ENCODE results near the gene SH3GL1. TPM values are rescaled to one million over a fixed set of nuclear protein-coding genes. Genes with fewer than 3 reads are reported as not detected.
A peak's percentile ranks its signal among the peaks of the same experiment; 100 is the strongest.

Gene SH3GL1
- polyA plus RNA-seq, 1 experiment, result 40.2 TPM

DNA sequence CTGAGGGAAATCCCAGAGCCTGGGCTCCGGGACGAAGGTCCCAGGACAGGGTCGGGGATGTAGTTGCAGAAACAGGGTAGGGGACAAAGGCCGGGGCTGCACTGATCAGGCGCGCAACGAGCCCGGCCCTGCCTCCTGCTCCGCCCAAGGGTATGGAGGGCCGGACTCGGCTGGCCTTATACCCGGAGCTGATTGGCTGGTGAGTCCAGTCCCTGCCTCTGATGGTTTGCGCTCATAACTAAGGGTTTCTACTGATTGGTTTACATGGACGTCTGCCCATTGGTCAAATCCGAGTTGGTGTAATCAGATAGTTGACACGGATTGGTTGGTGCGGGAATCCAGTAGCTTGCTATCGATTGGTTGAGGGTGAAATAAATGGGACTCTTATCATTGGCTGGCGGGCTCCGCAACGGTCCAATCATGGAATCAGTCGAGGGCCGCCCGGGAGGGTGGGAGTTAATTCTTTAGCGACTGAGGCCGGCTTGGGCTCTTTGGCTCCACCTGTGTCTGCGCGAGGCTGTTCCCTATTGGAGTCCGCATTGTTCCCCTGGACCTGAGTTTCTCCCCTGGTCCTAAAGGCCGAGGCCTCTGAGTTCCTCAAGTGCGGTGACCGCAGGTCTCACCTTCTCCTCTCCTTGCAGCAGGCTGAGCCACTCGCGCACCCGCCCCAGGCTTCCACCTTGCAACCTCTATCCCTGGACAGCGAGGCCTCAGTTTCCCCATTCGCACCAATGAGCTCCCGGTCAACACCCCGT, 57.6 kb downstream of the SH3GL1 start:
- no peaks in the 10 kb centered on the region for H3K27me3 ChIP-seq (ENCODE audit: control insufficient read depth, insufficient read depth, low read length)
- DNase-seq (ENCODE audit: low read depth, low spot score), result peak; percentile 100
- ChIA-PET POLR2A (interaction anchor here (0.5 to 1.8 kb wide), 18 partner anchors 9 to 845 kb away, joined by 3 to 13 read pairs (median 4); partner anchors contain the start of genes HDGFL2 and SH3GL1), CTCF (interaction anchor here (0.7 to 2.7 kb wide), 8 partner anchors 10 to 355 kb away, joined by 3 to 54 read pairs (median 4); partner anchors contain the start of gene SH3GL1)
- no peaks in the 10 kb centered on the region; the same call in 1 of the 2 replicates for H3K9me3 ChIP-seq (ENCODE audit: control insufficient read depth, insufficient read depth, low read length)
- H3K4me3 ChIP-seq (ENCODE audit: low read depth, low read length), result peak overlapping the region; percentile 72
- H3K27ac ChIP-seq (ENCODE audit: low read depth, low read length), result peak overlapping the region; percentile 83
- TF ChIP-seq, protein P1, sequence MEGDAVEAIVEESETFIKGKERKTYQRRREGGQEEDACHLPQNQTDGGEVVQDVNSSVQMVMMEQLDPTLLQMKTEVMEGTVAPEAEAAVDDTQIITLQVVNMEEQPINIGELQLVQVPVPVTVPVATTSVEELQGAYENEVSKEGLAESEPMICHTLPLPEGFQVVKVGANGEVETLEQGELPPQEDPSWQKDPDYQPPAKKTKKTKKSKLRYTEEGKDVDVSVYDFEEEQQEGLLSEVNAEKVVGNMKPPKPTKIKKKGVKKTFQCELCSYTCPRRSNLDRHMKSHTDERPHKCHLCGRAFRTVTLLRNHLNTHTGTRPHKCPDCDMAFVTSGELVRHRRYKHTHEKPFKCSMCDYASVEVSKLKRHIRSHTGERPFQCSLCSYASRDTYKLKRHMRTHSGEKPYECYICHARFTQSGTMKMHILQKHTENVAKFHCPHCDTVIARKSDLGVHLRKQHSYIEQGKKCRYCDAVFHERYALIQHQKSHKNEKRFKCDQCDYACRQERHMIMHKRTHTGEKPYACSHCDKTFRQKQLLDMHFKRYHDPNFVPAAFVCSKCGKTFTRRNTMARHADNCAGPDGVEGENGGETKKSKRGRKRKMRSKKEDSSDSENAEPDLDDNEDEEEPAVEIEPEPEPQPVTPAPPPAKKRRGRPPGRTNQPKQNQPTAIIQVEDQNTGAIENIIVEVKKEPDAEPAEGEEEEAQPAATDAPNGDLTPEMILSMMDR (IDR thresholded peaks at IDR 0.05; ENCODE audit: low read depth, low read length), result peak; percentile 43

DNA sequence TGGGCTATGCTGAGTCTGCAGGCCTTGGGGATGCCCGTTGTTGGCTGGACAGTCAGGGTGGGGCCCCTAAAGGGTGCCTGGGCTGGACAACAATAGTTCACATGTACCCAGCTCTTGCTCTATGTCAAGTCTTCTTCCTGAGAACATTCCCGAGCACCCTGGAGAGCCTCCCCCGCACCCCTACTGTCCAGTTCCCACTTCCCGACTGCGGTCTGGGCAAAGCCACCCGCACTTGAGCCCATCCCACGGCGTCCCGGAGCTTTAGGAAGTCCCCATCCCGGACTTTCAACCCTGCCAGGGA, 58.1 kb downstream of the SH3GL1 start:
- no peaks in the 10 kb centered on the region; the same call in 1 of the 2 replicates for H3K9me3 ChIP-seq (ENCODE audit: control insufficient read depth, insufficient read depth, low read length)
- H3K27me3 ChIP-seq (ENCODE audit: control insufficient read depth, insufficient read depth, low read length), result no peaks in the 10 kb centered on the region
- H3K27ac ChIP-seq (ENCODE audit: low read depth, low read length), result peak overlapping the region; percentile 83
- peak overlapping the region; percentile 72 for H3K4me3 ChIP-seq (ENCODE audit: low read depth, low read length)
- CTCF ChIA-PET, result interaction anchor here (0.7 to 2.7 kb wide), 7 partner anchors 10 to 355 kb away, joined by 3 to 54 read pairs (median 4); partner anchors contain the start of gene SH3GL1
- DNase-seq (ENCODE audit: low read depth, low spot score), result no peak
- POLR2A ChIA-PET, result interaction anchor here (0.7 to 1.8 kb wide), 15 partner anchors 9 to 357 kb away, joined by 3 to 13 read pairs (median 4); partner anchors contain the start of genes HDGFL2 and SH3GL1
- TF ChIP-seq, protein P1 (IDR thresholded peaks at IDR 0.05; ENCODE audit: low read depth, low read length), result no peak

DNA sequence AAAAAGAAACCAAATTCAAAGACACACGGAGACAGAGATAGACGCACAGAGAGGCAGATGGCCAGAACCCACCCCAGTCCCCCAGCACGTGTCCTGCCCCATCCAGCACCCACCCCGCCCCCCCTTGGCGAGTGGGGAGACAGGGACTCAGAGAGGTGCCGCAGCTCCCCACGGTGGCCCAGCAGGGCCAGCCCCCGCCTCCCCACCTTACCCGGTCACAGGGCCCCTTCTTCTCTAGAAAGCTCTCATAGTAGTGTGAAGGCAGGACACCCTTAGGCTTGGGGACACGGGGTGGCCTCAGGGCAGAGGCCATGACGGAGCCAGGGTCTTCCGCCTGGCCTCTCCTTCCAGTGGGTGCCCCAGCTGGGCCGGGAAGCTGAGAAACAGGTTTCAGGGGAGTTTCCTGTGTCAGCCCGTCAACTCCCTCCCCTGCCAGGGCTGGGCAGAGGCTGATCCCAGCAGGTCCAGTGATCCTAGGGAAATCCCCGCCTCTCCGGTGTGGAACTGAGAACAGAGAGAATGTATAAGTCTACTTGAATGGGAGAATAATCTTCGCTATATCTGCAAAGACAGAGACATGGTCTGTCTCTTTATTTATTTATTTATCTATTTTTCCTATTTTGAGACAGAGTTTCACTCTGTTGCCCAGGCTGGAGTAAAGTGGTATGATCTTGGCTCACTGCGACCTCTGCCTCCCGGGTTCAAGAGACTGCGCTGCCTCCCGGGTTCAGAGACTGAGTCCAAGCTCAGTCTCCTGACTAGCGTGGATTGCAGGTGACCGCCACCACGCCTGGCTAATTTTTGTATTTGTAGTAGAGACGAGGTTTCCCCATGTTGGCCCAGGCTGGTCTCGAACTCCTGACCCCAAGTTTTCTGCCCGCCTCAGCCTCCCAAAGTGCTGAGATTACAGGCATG, 61.6 kb downstream of the SH3GL1 start, which contains the start of gene STAP2:
TSS of gene STAP2 (minus strand) at position 387 of the 915 bp plus-strand sequence. CDS start at position 313, 74 bp downstream.
- peak within 1 kb of the TSS; percentile 21 for H3K27ac ChIP-seq (ENCODE audit: low read depth, low read length)
- ChIA-PET POLR2A (interaction anchor here (1.1 kb wide), 1 partner anchor 11 kb away, joined by 3 read pairs; no protein-coding TSS in a partner anchor), CTCF (interaction anchor here (0.6 kb wide), 1 partner anchor 17 kb away, joined by 3 read pairs; no protein-coding TSS in a partner anchor)

DNA sequence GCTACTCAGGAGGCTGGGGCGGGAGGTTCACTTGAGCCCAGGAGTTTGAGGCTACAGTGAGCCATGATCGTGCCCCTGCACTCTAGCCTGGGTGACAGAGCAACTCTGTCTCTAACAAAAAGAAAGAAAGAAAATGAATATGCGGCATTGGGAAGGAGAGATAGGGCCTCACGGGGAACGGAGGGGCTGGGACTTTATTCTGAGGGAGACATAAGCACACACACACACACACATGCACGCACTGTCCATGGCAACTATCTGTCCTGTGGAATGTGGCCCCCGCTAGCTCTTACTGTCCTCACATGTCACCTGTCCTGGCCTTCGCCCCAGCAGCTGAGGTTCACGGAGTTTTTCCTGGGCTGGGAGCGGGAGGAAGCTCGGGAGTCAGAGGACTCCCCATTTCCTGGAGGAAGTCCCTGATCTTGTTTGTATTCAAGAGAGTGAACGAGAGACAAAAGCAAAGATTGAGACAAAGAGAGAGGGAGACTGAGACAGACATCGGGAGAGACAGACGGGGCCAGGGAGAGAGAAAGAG, 62.4 kb downstream of the SH3GL1 start:
- CTCF ChIA-PET, result interaction anchor here (0.6 to 1.1 kb wide), 2 partner anchors 17 to 63 kb away, joined by 3 read pairs; no protein-coding TSS in a partner anchor
- POLR2A ChIA-PET, result interaction anchor here (1.1 kb wide), 1 partner anchor 10 kb away, joined by 3 read pairs; no protein-coding TSS in a partner anchor
- Histone ChIP-seq H3K4me3 (ENCODE audit: low read depth, low read length) (peak overlapping the region; percentile 55), H3K27ac (ENCODE audit: low read depth, low read length) (peak overlapping the region; percentile 21), H3K9me3 (ENCODE audit: control insufficient read depth, insufficient read depth, low read length) (no peaks in the 10 kb centered on the region), H3K27me3 (ENCODE audit: control insufficient read depth, insufficient read depth, low read length) (no peaks in the 10 kb centered on the region)
- no peak for DNase-seq (ENCODE audit: low read depth, low spot score)
- TF ChIP-seq, protein P1 (IDR thresholded peaks at IDR 0.05; ENCODE audit: low read depth, low read length), result no peak

More for the DNA sequence above, 61.6 kb downstream of the SH3GL1 start, which contains the start of gene STAP2:
- Histone ChIP-seq H3K9me3 (ENCODE audit: control insufficient read depth, insufficient read depth, low read length) (no peaks in the 10 kb centered on the region), H3K27me3 (ENCODE audit: control insufficient read depth, insufficient read depth, low read length) (no peaks in the 10 kb centered on the region), H3K4me3 (ENCODE audit: low read depth, low read length) (peak within 1 kb of the TSS; percentile 55)
- TF ChIP-seq, protein P1 (IDR thresholded peaks at IDR 0.05; ENCODE audit: low read depth, low read length), result no peak
- no peak for DNase-seq (ENCODE audit: low read depth, low spot score)

Data from AG04450 (cell line).